IMR-90 (cell line): ENCODE data around the gene BAHD1. TPM values are rescaled to one million over a fixed set of nuclear protein-coding genes. Genes with fewer than 3 reads are reported as not detected.

Source experiments
- ATAC-seq: fragments of 200-7000 bp; cut with Tn5 transposase; 2 replicates; pipeline ENCODE4 v1.9.1; 2020; ENCODE audit warnings: low read depth, mild to moderate bottlenecking, moderate library complexity
- BruUV-seq: library from RNA; stranded (reverse); fragments of 400-500 nt; replicated peaks from 2 replicates; lab custom pipeline; 2021; lab: Mats Ljungman, UMichigan
- CTCF ChIA-PET: fragments of 300-600 bp; formaldehyde crosslinking; extraction: SDS; loops from one replicate; lab custom pipeline; 2021; ENCODE audit warnings: antibody characterized with exemption; lab: Yijun Ruan, JAX
- POLR2A ChIA-PET: fragments of 300-600 bp; sonication (Branson Sonifier 250); formaldehyde crosslinking; loops from one replicate; lab custom pipeline; 2022; ENCODE audit warnings: antibody characterized with exemption; ENCODE audit not compliant: unreplicated experiment; lab: Charles Lee
- DNase-seq: peaks from one replicate; pipeline ENCODE4 v3.0.0; 2013
- H2AFZ ChIP-seq: replicated peaks from 2 replicates; pipeline ENCODE3; 2013; ENCODE audit warnings: low read length, mild to moderate bottlenecking; ENCODE audit not compliant: poor library complexity
- H2AK5ac ChIP-seq: 2 replicates; pipeline ENCODE4 v1.6.1; 2013; ENCODE audit warnings: low read depth, low read length, inconsistent platforms
- H2AK9ac ChIP-seq: replicated peaks from 2 replicates; pipeline ENCODE3; 2013; ENCODE audit warnings: mild to moderate bottlenecking, low read depth, low read length, moderate library complexity; ENCODE audit not compliant: poor library complexity
- H2BK120ac ChIP-seq: 2 replicates; pipeline ENCODE4 v1.6.1; 2013; ENCODE audit warnings: low read depth, low read length, inconsistent platforms
- H2BK15ac ChIP-seq: 3 replicates; pipeline ENCODE4 v1.6.1; 2013; ENCODE audit warnings: low read depth, low read length, inconsistent platforms
- H2BK20ac ChIP-seq: 2 replicates; pipeline ENCODE4 v1.6.1; 2013; ENCODE audit warnings: low read depth, mild to moderate bottlenecking, inconsistent platforms, low read length, moderate library complexity
- H2BK5ac ChIP-seq: 2 replicates; pipeline ENCODE4 v1.6.1; 2013; ENCODE audit warnings: mild to moderate bottlenecking, low read depth, low read length, inconsistent platforms; ENCODE audit not compliant: poor library complexity, severe bottlenecking
- H3K14ac ChIP-seq: replicated peaks from 2 replicates; pipeline ENCODE4 v1.6.1; 2013; ENCODE audit warnings: low read depth, low read length, inconsistent platforms
- H3K18ac ChIP-seq: 2 replicates; pipeline ENCODE4 v1.6.1; 2013; ENCODE audit warnings: low read depth, low read length, control low read depth
- H3K23ac ChIP-seq: 2 replicates; pipeline ENCODE4 v1.6.1; 2013; ENCODE audit warnings: low read depth, low read length, inconsistent platforms
- H3K27ac ChIP-seq: 2 replicates; pipeline ENCODE4 v1.5.1; 2013; ENCODE audit warnings: mild to moderate bottlenecking, control low read depth, low read length; ENCODE audit not compliant: insufficient read depth
- H3K27me3 ChIP-seq: 2 replicates; pipeline ENCODE4 v1.6.1; 2013; ENCODE audit warnings: low read length; ENCODE audit not compliant: control insufficient read depth, insufficient read depth
- H3K36me3 ChIP-seq: 2 replicates; pipeline ENCODE4 v1.6.1; 2013; ENCODE audit warnings: low read length, mixed read lengths; ENCODE audit not compliant: control insufficient read depth, insufficient read depth
- H3K4ac ChIP-seq: 2 replicates; pipeline ENCODE4 v1.6.1; 2013; ENCODE audit warnings: low read depth, low read length, inconsistent platforms
- H3K4me1 ChIP-seq: 2 replicates; pipeline ENCODE4 v1.6.1; 2013; ENCODE audit warnings: low read length, mixed read lengths; ENCODE audit not compliant: control insufficient read depth, insufficient read depth
- H3K4me2 ChIP-seq: 2 replicates; pipeline ENCODE4 v1.6.1; 2013; ENCODE audit warnings: low read depth, mild to moderate bottlenecking, control low read depth, low read length, moderate library complexity
- H3K4me3 ChIP-seq: 2 replicates; pipeline ENCODE4 v1.5.1; 2013; ENCODE audit warnings: low read depth, mild to moderate bottlenecking, control low read depth, low read length, moderate library complexity; ENCODE audit not compliant: insufficient read depth
- H3K56ac ChIP-seq: 2 replicates; pipeline ENCODE4 v1.6.1; 2013; ENCODE audit warnings: low read length, inconsistent platforms; ENCODE audit not compliant: insufficient read depth; ENCODE audit errors: extremely low read depth
- H3K79me1 ChIP-seq, 2 experiments: 2 replicates each; pipeline ENCODE4 v1.6.1; 2013; ENCODE audit warnings: low read length in 2 of 2, inconsistent platforms in 1 of 2, low read depth in 1 of 2
- H3K9ac ChIP-seq: 2 replicates; pipeline ENCODE4 v1.6.1; 2013; ENCODE audit warnings: low read depth, low read length, control low read depth
- H3K9me1 ChIP-seq: 2 replicates; pipeline ENCODE4 v1.6.1; 2013; ENCODE audit warnings: low read length, inconsistent platforms; ENCODE audit not compliant: insufficient read depth
- H3K9me3 ChIP-seq: 2 replicates; pipeline ENCODE4 v1.6.1; 2013; ENCODE audit warnings: low read length; ENCODE audit not compliant: control insufficient read depth, insufficient read depth
- H4K20me1 ChIP-seq: 2 replicates; pipeline ENCODE4 v1.6.1; 2013; ENCODE audit warnings: low read length, inconsistent platforms; ENCODE audit not compliant: insufficient read depth
- H4K5ac ChIP-seq: 2 replicates; pipeline ENCODE4 v1.6.1; 2013; ENCODE audit warnings: mild to moderate bottlenecking, low read depth, low read length, control low read depth
- H4K8ac ChIP-seq, 2 experiments: 2 replicates each; pipeline ENCODE4 v1.6.1; 2013; ENCODE audit warnings: low read depth in 2 of 2, low read length in 2 of 2, control low read depth in 1 of 2, inconsistent platforms in 1 of 2
- H4K91ac ChIP-seq: 2 replicates; pipeline ENCODE4 v1.6.1; 2013; ENCODE audit warnings: low read depth, low read length, inconsistent platforms; ENCODE audit not compliant: insufficient read depth
- CEBPB ChIP-seq: IDR thresholded peaks from 2 replicates; pipeline ENCODE4 v1.6.1; 2012; ENCODE audit warnings: low read depth, low read length, improper control_type of control experiment
- RCOR1 ChIP-seq: IDR thresholded peaks from 2 replicates; pipeline ENCODE4 v1.6.1; 2012; ENCODE audit warnings: mild to moderate bottlenecking, low read length, improper control_type of control experiment; ENCODE audit not compliant: insufficient replicate concordance
- WGBS, 2 experiments: methylation state at CpG; one replicate each; pipeline versions ENCODE4 v1.1.5 to v1.1.7; 2013; ENCODE audit warnings: missing lambda C conversion rate in 2 of 2; ENCODE audit not compliant: insufficient read length in 1 of 2; ENCODE audit errors: extremely low coverage in 2 of 2; 5-methylcytosine and 5-hydroxymethylcytosine counted together
- dilution Hi-C: fragments of 300-500 bp; cut with HindIII; formaldehyde crosslinking; loops from one replicate; pipeline ENCODE4 v1.14.3; 2018; ENCODE audit warnings: low sequenced_read_pairs; ENCODE audit not compliant: unreplicated experiment
- in situ Hi-C: fragments of 300-500 bp; cut with MboI; formaldehyde crosslinking; loops from 3 replicates; pipeline ENCODE4 v1.14.3; 2019; ENCODE audit warnings: low sequenced_read_pairs, inconsistent platforms, mixed read lengths
- intact Hi-C: fragments of 100-400 bp; cut with micrococcal nuclease; formaldehyde crosslinking; loops from 2 replicates; pipeline ENCODE4 v1.10.0; 2022
- polyA plus RNA-seq, 3 experiments: library from polyadenylated mRNA; depleted of rRNA; stranded (reverse); fragments of >200 nt; gene quantifications; 2 replicates each; pipeline ENCODE4 v1.2.3, GENCODE V29; 2012; ENCODE audit warnings: low replicate concordance in 1 of 3
- total RNA-seq: library from RNA; depleted of rRNA; stranded (reverse); fragments of >200 nt; gene quantifications from 2 replicates; pipeline ENCODE4 v1.2.3, GENCODE V29; 2012

BAHD1 gene
- total and polyA plus RNA-seq, 2 of the 4 experiments (the other 2 are of a cell fraction): 3.0 to 8.7 TPM

- no TSS peak for BruUV-seq
- ChIA-PET CTCF (no interaction called here), POLR2A (no interaction called here)
- Histone ChIP-seq H3K4me2 (peak within 1 kb of the TSS; percentile 97), H2BK15ac (peak within 1 kb of the TSS; percentile 15; the same call in 1 of the 3 replicates), H3K4me3 (peak within 1 kb of the TSS; percentile 79), H3K56ac (peak within 1 kb of the TSS; percentile 24), H3K27me3 (0 out of 2 replicates have a peak, but pooled peaks cover 1% of the 10 kb centered on the region), H3K4me1 (peaks cover 12% of the 10 kb centered on the region), H3K9me1 (peaks cover 16% of the 10 kb centered on the region), H4K5ac (peak within 1 kb of the TSS; percentile 91), H3K18ac (peak within 1 kb of the TSS; percentile 59), H3K14ac (peak within 1 kb of the TSS; percentile 89), H2BK20ac (no peak within 1 kb of the TSS; the same call in 1 of the 2 replicates), H2BK120ac (peak within 1 kb of the TSS; percentile 66), H3K36me3 (peaks cover 19% of the 10 kb centered on the region; the same call in 1 of the 2 replicates), H3K27ac (peak within 1 kb of the TSS; percentile 91), H3K79me1 (peaks cover 6 to 18% of the 10 kb centered on the region in 2 experiments; a peak in 3 of 4 replicates), H2AFZ (peak within 1 kb of the TSS; percentile 96), H3K9me3 (no peaks in the 10 kb centered on the region), H3K9ac (peak within 1 kb of the TSS; percentile 89), H4K91ac (peak within 1 kb of the TSS; percentile 89), H4K8ac (peak within 1 kb of the TSS; percentile 75 to 87), H3K4ac (peak within 1 kb of the TSS; percentile 88), H3K23ac (peak within 1 kb of the TSS; percentile 84), H2AK5ac (peak within 1 kb of the TSS; percentile 92), H2AK9ac (peak within 1 kb of the TSS; percentile 91), H2BK5ac (peak within 1 kb of the TSS; percentile 31), H4K20me1 (no peaks in the 10 kb centered on the region)
- intact Hi-C loops: loop anchor here (1.0 kb wide), 1 partner anchor 37 kb away; no protein-coding TSS in a partner anchor
- TF ChIP-seq CEBPB (peak; percentile 75), RCOR1 (no peak)
- dilution Hi-C loops: no loop called here
- peak; percentile 92 for ATAC-seq
- in situ Hi-C loops: no loop called here
- DNase-seq: peak; percentile 43
- 2% methylated on average over 9 of the region's 52 CpGs; no CpG with 5 or more reads in 1 of the 2 experiments for WGBS, 2 experiments
These were observed 29.8 kb downstream of the BAHD1 start, which contains the start of gene CHST14 for GRCh38 chr15:40470423-40471104. Gene CHST14, plus strand, starts transcription at chr15:40470984. Its CDS starts 230 bp downstream, at chr15:40471214.
